Amygdala (tissue), 56 donors: ENCODE results near the gene MTM1.
A peak's percentile ranks its signal among the peaks of the same experiment; 100 is the strongest.

Experiments used
- DNase-seq, 56 donors: peaks; one replicate each; lab custom pipeline; 2025; lab: John Stamatoyannopoulos, UW

MTM1 gene

GRCh38 chrX:150547375-150548115 lies 20.9 kb upstream of the MTM1 start:
- DNase-seq = peak in 55 of 56 donors; percentile 3 to 85 (median 62)

GRCh38 chrX:150548251-150548650 lies 20.2 kb upstream of the MTM1 start:
- no peak for DNase-seq

GRCh38 chrX:150548684-150549083 lies 19.7 kb upstream of the MTM1 start:
- no peak for DNase-seq

GRCh38 chrX:150551963-150552362 lies 16.5 kb upstream of the MTM1 start:
- DNase-seq = no peak

GRCh38 chrX:150558424-150558823 lies 10.0 kb upstream of the MTM1 start:
- no peak for DNase-seq

- DNase-seq = no peak
Observed at GRCh38 chrX:150564838-150565237, 3.6 kb upstream of the MTM1 start.

- DNase-seq = no peak
Observed at GRCh38 chrX:150565551-150565950, 2.9 kb upstream of the MTM1 start.

- peak in 5 of 56 donors; percentile 3 to 37 (median 7) for DNase-seq
Observed at GRCh38 chrX:150566734-150567182, 1.7 kb upstream of the MTM1 start.

GRCh38 chrX:150567645-150568319 lies 639 bp upstream of the MTM1 start:
- no peak for DNase-seq

- peak in 2 of 56 donors; percentile 6 to 24 for DNase-seq
Observed at GRCh38 chrX:150569155-150569477, 695 bp downstream of the MTM1 start.

- no peak for DNase-seq
Observed at GRCh38 chrX:150570512-150570911, 2.1 kb downstream of the MTM1 start.

- DNase-seq = no peak
Observed at GRCh38 chrX:150572206-150572605, 3.8 kb downstream of the MTM1 start.

- DNase-seq = no peak
Observed at GRCh38 chrX:150573106-150573505, 4.7 kb downstream of the MTM1 start.

- DNase-seq = no peak
Observed at GRCh38 chrX:150573702-150574101, 5.3 kb downstream of the MTM1 start.

GRCh38 chrX:150574559-150575418 lies 6.4 kb downstream of the MTM1 start:
- DNase-seq = no peak

- no peak for DNase-seq
Observed at GRCh38 chrX:150575419-150575814, 7.0 kb downstream of the MTM1 start.

- DNase-seq = no peak
Observed at GRCh38 chrX:150577174-150577573, 8.8 kb downstream of the MTM1 start.

- DNase-seq = no peak
Observed at GRCh38 chrX:150581093-150581775, 12.8 kb downstream of the MTM1 start.

- DNase-seq = no peak
Observed at GRCh38 chrX:150582338-150582948, 14.0 kb downstream of the MTM1 start.
